SIG-M5 treated with dmso at 0.1 percent for 504 hours (cell line): Measurements from ENCODE around the gene ATP8B3.
A peak's percentile ranks its signal among the peaks of the same experiment; 100 is the strongest.

ENCODE experiments used
- DNase-seq: peaks from one replicate; lab custom pipeline; 2025; ENCODE audit not compliant: unreplicated experiment; lab: John Stamatoyannopoulos, UW

The ATP8B3 gene

DNA sequence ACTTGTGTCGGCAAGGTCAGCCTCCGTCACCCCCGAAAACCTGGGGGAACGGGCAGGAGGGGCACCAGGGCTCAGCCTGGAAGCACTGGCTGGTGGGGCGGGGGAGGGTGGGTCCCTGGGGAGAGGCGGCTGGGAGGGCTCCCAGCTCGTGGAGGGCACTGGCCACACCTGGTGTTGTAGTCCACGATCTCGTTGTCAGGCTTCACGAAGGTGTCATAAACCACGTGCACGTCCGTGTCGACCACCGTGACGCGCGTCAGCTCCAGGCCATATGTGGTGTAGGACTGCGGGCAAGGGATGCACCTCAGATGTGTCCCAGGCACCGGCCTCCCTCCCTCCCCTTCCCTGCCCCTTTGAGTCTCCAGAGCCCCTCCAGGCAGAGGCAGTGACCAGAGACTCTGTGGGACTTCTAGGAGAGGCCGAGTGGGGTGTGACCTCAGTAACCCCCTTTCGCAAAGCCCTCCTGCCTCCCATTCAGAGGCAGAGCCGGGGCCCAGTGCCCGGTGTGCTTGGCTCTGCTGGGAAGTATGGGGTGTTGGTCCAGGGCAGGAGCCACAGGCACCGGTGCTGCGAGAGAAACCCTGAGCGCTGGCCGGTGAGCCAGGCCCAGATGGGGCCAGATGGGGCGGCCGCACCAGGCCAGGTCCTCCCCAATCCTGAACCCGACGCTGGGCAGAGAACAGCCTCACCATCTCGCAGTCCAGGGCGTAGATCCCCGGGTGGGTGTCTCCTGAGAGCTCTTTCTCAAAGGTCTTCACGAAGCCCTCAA lies 4.6 kb upstream of the ATP8B3 start:
- DNase-seq = no peak

DNA sequence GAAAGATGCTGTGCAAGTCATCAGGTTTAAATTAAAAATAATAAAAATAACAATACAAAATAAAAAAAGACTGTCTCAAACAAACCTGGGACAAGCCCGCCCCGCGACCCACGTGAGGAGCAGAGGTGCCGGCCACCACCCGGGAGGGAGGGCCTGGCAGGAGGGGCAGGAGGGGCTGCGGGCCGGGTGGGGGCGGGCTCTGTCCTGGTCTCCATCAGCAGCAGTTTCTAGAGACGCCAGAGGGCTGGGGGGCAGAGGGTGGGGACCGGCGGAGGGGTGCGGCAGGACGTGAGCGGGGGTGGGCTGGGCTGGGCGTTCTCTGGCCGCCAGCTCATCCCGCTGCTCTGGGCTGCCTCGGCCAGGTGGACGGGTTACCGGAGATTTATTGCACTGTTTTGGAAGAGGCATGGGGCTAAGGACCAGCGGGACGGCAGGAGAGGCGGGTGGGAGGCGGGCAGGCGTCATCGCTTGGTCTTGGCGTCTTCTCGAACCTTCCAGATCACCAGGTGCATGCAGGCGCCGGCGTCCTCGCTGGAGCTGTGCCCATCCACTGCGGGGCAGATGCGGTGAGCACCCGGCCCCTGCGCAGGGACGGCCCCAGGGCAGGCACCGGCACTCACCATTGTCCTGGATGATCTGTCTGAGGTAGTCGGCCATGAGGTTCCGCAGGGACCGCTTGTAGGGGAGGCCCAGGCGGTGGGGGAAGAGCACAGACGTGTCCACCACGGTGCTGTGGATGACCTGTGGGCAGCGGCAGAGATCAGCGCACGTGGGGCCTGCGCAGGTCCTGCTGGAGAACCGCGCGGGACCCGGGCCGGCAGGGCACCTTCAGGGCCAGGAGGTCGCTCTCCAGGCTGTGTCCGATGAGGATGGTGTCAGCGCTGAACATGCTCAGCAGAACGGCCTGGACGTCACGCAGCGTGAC lies 3.8 kb upstream of the ATP8B3 start:
- no peak for DNase-seq

GRCh38 chr19:1814833-1815604 lies 2.9 kb upstream of the ATP8B3 start:
- DNase-seq = no peak

GRCh38 chr19:1814391-1814790 lies 2.3 kb upstream of the ATP8B3 start:
- DNase-seq = no peak

DNA sequence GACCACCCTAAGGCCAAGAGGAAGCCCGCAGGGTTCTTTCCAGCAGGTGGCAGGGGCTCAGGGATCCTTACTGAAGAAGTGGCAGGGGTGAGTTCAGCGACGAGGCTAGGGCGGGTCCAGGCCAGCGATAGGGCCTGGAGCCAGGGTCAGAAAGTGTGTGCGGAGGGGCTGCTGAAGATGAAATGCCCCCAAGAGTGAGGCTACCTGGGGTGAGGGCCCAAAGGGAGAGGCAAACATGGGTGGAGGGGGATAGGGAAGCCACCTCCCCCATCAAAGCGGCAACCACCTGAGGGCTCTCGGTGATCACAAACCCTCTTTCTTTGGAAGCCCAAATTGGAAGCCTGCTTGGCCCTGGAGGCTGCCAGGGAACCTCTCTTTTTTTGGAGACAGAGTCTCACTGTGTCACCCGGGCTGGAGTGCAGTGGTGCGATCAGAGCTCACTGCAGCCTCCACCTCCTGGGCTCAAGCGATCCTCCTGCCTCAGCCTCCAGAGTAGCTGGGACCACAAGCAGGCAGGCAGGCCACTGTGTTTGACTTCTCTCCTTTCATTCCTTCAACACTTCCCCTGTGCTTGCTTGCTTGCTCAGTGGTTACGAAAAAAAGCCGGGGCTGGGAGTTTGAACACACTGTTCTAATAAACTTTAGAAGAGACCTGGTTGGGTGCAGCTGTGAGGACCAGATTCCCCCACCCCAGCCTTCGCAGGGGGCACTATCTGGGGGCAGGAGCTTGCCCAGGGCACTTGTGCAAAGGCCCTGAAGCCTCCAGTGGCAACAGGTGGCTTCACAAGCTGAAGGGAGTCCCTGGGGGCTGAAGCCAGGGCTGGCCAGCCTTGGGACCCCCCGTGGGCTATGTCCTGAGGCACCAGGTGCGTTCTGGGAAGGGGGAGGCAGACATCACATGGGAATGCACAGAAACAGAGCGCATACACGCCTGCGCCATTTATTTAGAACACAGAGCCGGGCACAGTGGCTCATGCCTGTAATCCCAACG lies 1.4 kb upstream of the ATP8B3 start:
- DNase-seq = no peak

- DNase-seq = peak; percentile 95
Observed at GRCh38 chr19:1812426-1813191, 533 bp upstream of the ATP8B3 start.

DNA sequence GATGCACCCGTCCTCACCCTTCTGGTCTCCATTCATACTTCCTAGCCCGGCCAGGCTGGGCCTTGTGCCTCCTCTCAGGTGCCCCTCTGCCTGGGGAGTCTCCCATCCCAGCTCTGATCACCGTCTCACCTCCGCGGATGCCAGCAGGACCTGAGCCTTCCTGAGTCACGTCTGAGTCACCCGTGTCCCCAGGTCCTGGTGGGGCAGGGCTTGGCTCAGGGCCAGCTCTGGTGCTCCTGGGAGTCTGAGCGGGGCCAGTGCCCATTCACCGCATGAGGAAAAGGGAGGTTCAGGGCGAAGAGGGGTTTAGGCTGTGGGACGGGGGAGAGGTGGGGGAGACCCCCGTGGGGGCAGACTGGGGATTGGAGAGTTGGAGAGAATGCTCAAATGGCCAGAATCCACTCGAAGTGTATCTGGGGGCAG lies 593 bp downstream of the ATP8B3 start:
- DNase-seq = peak; percentile 13

GRCh38 chr19:1810439-1811160 lies 1.5 kb downstream of the ATP8B3 start:
- DNase-seq = no peak

- DNase-seq = no peak
Observed at GRCh38 chr19:1809678-1810077, 2.4 kb downstream of the ATP8B3 start.

- DNase-seq = no peak
Observed at GRCh38 chr19:1808395-1808731, 3.7 kb downstream of the ATP8B3 start.

DNA sequence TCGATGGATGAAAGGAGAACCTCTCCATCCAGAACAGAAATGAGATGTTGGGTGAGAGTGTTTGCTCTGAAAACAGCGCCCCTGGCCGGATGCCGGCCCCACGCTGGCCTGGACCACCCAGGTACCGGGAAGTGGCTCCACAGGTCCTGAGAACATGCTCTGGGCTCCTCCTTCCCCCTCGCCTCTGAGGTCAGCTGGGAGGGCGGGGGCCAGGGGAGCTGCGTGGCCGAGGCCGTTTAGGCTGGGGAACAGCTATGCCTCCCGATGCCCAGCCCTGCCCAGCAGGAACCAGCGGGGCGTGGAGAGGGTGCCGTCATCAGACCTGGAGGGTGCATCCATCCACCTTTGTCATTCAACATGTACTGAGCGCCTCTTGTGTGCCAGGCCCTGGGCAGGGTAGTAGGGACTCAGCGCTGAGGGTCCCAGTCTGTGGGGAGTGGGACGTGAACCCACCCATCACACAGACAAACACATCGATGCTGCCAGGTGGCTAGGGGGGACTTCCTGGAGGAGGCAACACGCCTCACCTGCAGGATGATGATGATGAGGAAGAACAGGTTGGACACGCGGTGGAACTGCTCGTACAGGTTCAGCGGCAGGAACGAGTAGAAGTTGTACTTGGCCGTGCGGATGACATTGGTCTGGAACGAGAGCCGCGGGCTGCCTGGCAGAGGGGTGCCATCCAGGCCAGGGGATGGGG lies 4.2 kb downstream of the ATP8B3 start:
- DNase-seq = no peak

DNA sequence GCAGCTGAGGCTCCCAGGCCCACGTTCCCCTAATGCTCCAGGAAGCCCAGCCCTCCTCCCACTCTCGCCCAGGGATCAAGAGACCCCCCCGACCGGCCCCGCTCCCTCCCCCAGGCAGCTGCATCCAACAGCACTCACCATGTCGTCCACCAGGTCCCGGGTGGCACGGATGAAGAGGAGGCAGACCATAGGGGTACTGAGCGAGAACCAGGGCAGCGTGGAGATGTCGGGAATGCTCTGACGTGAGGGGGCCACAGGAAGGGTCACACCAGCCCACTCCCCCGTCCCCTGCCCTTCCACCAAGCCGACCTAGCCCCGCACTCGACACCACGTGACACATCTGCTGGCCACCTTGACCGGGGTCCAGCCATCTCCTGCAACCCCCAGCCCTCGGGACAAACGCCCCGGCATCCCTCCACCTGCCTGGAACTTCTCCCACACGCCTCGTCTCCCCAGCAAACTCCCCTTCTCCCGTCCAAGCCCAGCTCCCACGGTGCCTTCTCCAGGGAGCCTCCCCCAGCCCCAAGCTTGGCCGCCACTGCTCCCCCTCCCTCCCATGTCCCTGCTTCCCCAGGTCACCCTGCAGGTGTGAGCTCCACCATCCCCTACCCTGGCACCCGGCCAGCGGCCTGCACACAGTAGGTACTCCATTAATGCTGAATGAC lies 4.9 kb downstream of the ATP8B3 start:
- no peak for DNase-seq

DNA sequence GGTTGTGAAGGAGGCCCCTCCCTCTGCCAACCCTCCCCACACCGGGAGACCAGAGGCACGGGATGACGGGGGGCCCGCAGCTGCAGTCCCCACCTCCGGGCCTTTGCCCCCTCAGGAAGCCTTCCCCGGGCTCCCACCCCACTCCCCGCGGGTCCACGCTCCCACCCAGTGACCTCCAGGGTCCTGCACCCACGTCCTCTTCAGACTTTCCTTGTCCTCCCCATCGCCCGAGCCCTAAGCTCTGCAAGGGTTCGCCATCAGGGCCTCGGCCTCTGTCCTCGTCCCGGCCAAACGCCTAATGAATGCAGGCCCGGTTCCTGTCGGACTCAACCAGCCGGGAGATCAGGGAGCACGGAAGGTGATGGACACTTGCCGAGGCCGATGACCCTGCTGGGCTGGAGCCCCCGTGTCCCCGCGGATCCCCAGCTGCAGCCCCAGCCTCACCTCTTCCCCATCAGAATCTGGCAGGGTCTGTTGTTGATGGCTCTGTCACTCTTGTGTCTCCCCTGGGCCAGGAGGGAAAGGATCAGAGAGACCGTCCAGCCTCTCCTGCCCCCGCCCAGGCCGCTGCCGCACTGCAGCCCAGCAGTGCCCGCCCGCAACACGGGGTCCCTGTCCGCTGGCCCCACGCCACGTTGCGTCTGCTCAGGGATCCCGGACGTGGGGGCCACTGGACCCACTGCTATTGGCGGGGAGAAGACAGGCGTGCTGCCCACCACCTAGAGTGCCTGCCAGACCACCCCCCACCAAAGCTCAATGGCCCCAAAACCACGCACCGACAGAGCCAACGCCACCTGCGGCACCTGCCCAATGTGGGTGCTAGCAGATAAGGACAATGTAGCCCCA lies 5.7 kb downstream of the ATP8B3 start:
- no peak for DNase-seq

GRCh38 chr19:1805401-1806183 lies 6.5 kb downstream of the ATP8B3 start:
- no peak for DNase-seq

DNA sequence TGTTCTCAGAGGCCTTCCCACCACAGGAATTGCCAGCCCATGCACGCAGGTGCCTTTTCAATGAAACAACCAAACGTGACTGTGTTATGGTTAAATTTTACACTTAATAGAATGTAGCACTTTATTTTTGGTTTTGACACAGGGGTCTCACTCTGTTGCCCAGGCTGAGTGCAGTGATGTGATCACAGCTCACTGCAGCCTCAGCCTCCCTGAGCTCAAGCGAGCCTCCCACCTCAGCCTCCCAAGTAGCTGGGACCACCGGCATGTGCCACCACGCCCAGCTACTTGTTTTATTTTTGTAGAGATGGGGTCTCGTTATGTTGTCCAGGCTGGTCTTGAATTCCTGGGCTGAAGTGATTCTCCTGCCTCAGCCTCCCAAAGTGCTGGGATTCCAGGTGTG lies 7.2 kb downstream of the ATP8B3 start:
- DNase-seq = no peak

DNA sequence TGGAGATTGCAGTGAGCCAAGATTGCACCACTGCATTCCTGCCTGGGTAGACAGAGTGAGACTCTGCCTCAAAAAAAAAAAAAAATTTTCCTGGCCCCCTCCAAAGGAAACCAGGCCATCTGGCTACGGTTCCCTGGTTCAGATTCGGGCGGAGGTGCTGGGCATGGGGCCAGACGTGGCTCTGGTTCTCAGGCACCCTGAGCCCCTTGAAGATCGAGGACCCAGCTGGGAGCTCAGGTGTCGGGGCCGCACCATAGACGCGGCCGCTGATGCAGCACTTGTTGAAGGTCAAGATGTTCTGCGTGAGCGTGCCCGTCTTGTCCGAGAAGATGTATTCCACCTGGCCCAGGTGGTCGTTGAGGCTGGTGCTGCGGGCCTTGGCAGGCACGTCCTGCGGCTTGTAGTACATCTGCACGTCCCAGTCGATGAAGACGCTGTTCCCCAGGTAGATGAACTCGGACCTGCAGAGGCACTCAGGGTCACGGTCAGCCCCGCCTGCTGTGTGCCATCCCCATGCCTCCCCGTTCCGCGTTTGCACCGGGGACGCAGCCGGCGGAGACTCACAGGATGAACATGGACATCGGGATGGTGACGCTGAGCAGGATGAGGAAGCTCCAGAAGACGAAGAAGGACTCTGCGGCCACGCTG lies 12.3 kb downstream of the ATP8B3 start:
- DNase-seq = no peak
